ENCODE data around the gene PTPN14.
"Not testable (repeated sequence)": the region's sequence is repeated elsewhere in the genome, so short reads cannot be mapped to it uniquely, and the experiment has no call there.

PTPN14 gene

DNA sequence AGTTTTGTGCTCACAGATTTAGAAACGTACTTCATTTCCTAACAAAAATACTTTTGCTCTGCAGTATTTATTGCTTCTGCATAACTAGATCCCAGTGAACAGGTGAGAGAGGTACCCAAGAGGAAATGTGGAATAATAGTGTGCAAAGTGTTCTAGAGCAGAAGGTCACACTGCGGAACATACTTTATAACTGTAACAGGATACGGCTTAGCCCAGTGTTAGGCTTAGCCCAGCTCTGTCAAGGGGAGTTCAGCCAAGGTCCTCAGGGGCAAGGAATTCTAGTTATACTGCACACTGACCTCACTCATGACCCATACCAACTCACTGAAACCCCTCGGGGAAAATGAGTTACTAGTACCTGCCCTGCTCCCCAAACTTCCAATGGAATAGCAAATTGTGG, 55.3 kb downstream of the PTPN14 start:
- Histone ChIP-seq H3K36me3 (replicated peaks; ENCODE audit: low read depth, low read length) (no peaks in the 10 kb centered on the region), H3K9ac (ENCODE audit: low read length) (no peak overlapping the region), H4K20me1 (ENCODE audit: insufficient read depth, low read length) (no peaks in the 10 kb centered on the region), H3K79me2 (ENCODE audit: low read length) (no peaks in the 10 kb centered on the region), H3K4me3 (ENCODE audit: low read length) (no peak overlapping the region), H3K4me1 (ENCODE audit: low read length) (no peaks in the 10 kb centered on the region), H3K9me3 (ENCODE audit: insufficient read depth, low read length) (no peaks in the 10 kb centered on the region), H3K4me2 (ENCODE audit: low read length) (no peak overlapping the region), H3K27me3 (ENCODE audit: low read depth, low read length) (peaks cover 40% of the 10 kb centered on the region), H3K27ac (ENCODE audit: low read length) (no peak overlapping the region), H2AFZ (ENCODE audit: low read depth, low read length) (no peak overlapping the region)
- TF ChIP-seq EZH2phosphoT487 (IDR thresholded peaks at IDR 0.05; ENCODE audit: low read depth): no peak
- TF ChIP-seq, protein P1, sequence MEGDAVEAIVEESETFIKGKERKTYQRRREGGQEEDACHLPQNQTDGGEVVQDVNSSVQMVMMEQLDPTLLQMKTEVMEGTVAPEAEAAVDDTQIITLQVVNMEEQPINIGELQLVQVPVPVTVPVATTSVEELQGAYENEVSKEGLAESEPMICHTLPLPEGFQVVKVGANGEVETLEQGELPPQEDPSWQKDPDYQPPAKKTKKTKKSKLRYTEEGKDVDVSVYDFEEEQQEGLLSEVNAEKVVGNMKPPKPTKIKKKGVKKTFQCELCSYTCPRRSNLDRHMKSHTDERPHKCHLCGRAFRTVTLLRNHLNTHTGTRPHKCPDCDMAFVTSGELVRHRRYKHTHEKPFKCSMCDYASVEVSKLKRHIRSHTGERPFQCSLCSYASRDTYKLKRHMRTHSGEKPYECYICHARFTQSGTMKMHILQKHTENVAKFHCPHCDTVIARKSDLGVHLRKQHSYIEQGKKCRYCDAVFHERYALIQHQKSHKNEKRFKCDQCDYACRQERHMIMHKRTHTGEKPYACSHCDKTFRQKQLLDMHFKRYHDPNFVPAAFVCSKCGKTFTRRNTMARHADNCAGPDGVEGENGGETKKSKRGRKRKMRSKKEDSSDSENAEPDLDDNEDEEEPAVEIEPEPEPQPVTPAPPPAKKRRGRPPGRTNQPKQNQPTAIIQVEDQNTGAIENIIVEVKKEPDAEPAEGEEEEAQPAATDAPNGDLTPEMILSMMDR (IDR thresholded peaks at IDR 0.05; ENCODE audit: low read depth, low read length): no peak

DNA sequence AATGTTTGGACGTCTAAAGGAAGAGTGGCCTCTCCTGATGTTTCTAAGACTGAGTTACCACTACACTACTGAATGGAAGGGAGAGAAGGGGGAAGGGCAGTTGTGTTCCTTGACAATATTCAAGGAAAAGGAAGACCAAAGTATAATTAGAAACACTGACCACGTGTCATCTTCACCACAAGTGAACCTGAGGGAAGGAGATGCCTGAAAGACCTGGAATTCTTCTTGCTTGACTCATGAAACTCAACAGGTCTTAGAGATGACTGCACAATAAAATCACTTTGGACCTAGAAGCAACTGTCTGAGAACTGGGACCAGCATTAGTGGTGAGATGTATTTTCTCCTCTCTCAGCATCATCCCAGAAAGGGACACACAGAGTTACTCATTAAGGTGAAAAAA, 56.7 kb downstream of the PTPN14 start:
- H3K79me2 ChIP-seq (ENCODE audit: low read length): no peaks in the 10 kb centered on the region
- no peaks in the 10 kb centered on the region for H3K9me3 ChIP-seq (ENCODE audit: insufficient read depth, low read length)
- no peak overlapping the region for H3K9ac ChIP-seq (ENCODE audit: low read length)
- peaks cover 41% of the 10 kb centered on the region for H3K27me3 ChIP-seq (ENCODE audit: low read depth, low read length)
- no peak overlapping the region for H2AFZ ChIP-seq (ENCODE audit: low read depth, low read length)
- no peak overlapping the region for H3K27ac ChIP-seq (ENCODE audit: low read length)
- no peaks in the 10 kb centered on the region for H3K36me3 ChIP-seq (replicated peaks; ENCODE audit: low read depth, low read length)
- H3K4me1 ChIP-seq (ENCODE audit: low read length): no peaks in the 10 kb centered on the region
- no peak overlapping the region for H3K4me3 ChIP-seq (ENCODE audit: low read length)
- H3K4me2 ChIP-seq (ENCODE audit: low read length): no peak overlapping the region
- H4K20me1 ChIP-seq (ENCODE audit: insufficient read depth, low read length): no peaks in the 10 kb centered on the region
- TF ChIP-seq, protein P1 (IDR thresholded peaks at IDR 0.05; ENCODE audit: low read depth, low read length): no peak
- TF ChIP-seq EZH2phosphoT487 (IDR thresholded peaks at IDR 0.05; ENCODE audit: low read depth): no peak

- not testable (repeated sequence) for H3K4me2 ChIP-seq (ENCODE audit: low read length); H3K4me3 ChIP-seq (ENCODE audit: low read length); H3K79me2 ChIP-seq (ENCODE audit: low read length); H3K27ac ChIP-seq (ENCODE audit: low read length); H3K9ac ChIP-seq (ENCODE audit: low read length); H2AFZ ChIP-seq (ENCODE audit: low read depth, low read length); H4K20me1 ChIP-seq (ENCODE audit: insufficient read depth, low read length); H3K36me3 ChIP-seq (replicated peaks; ENCODE audit: low read depth, low read length); H3K4me1 ChIP-seq (ENCODE audit: low read length); H3K9me3 ChIP-seq (ENCODE audit: insufficient read depth, low read length)
- peaks cover 44% of the 10 kb centered on the region for H3K27me3 ChIP-seq (ENCODE audit: low read depth, low read length)
Measured at GRCh38 chr1:214494179-214494578, 57.2 kb downstream of the PTPN14 start.

DNA sequence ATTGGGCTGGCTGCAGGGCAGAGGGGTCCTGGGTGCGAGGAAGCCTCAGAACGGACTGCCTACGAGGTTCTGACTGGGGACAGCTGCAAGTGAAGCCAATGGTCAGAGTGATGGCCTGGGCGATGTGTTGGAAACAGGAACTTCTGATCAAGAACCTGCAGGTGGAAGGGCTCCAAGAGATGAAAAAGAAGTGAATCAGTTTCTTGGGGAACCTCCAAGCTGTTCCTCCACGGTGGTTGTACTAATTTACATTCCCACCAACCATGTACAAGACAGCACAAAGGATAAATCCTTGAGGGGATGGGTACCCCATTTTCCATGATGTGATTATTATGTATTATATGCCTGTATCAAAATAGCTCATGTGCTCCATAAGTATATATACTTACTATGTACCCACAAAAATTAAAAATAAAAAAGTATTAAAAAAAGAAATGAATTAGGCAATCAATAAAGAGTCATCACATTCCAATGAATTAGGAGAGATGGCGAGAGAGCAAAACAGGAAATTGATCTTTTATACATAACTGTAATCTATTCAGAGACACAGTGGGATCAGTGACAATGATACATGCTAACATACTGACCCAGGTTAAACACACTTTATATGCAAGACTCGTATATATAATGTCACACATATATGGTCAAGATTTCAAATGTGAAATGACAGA, 58.1 kb downstream of the PTPN14 start:
- no peak overlapping the region for H3K27ac ChIP-seq (ENCODE audit: low read length)
- H4K20me1 ChIP-seq (ENCODE audit: insufficient read depth, low read length): no peaks in the 10 kb centered on the region
- no peak overlapping the region for H3K4me3 ChIP-seq (ENCODE audit: low read length)
- H3K9ac ChIP-seq (ENCODE audit: low read length): no peak overlapping the region
- H3K4me1 ChIP-seq (ENCODE audit: low read length): no peaks in the 10 kb centered on the region
- TF ChIP-seq, protein P1 (IDR thresholded peaks at IDR 0.05; ENCODE audit: low read depth, low read length): no peak
- no peak for TF ChIP-seq EZH2phosphoT487 (IDR thresholded peaks at IDR 0.05; ENCODE audit: low read depth)
- no peaks in the 10 kb centered on the region for H3K36me3 ChIP-seq (replicated peaks; ENCODE audit: low read depth, low read length)
- H3K27me3 ChIP-seq (ENCODE audit: low read depth, low read length): peaks cover 43% of the 10 kb centered on the region
- H3K4me2 ChIP-seq (ENCODE audit: low read length): no peak overlapping the region
- H3K79me2 ChIP-seq (ENCODE audit: low read length): no peaks in the 10 kb centered on the region
- no peak overlapping the region for H2AFZ ChIP-seq (ENCODE audit: low read depth, low read length)
- H3K9me3 ChIP-seq (ENCODE audit: insufficient read depth, low read length): no peaks in the 10 kb centered on the region
